HG03432 (cell line): ENCODE measurements around the gene CAMTA1.

Source experiments
- ATAC-seq: cut with Tn5 transposase; IDR thresholded peaks from one replicate; pipeline ENCODE4 v1.9.1; 2021; ENCODE audit warnings: mild to moderate bottlenecking, moderate library complexity; ENCODE audit not compliant: unreplicated experiment

Gene CAMTA1

GRCh38 chr1:6848816-6849215, 63.6 kb downstream of the CAMTA1 start:
- ATAC-seq: no peak

DNA sequence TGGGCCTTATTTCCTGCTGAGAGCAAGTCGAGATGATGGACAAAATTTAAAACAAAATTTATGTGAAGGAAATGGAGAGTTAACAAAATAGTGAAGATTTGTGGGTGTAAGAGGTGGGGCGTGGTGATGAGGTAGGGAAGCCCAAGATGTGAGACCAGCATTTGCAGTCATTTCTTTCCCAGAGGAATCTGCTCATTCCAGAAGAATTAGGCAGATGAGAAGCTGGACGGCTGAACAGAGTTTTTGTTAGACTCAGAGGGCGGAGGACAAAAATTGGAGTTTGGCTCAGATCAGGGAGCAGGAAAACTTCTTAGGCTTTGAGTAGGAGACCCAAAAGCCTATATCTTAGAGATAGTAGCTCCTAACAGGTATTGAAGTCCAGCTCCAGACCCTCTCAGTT, 65.3 kb downstream of the CAMTA1 start:
- no peak for ATAC-seq

GRCh38 chr1:6852136-6852890, 67.1 kb downstream of the CAMTA1 start:
- no peak for ATAC-seq

DNA sequence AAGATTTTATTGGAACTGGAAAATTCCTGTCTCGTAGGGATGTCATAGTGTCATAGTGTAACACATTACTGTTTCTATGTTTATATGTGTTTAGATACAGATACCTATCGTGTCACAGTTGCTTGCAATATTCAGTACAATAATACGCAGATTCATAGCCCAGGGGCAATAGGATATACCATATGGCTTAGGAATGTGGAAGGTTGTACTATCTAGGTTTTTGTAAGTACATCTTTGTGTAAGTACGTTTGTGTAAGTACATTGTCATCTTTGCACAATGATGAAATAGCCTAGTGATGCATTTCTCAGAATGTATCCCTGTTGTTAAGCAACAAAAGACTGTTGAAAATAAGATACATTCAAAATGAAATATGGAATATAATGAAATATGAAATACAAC, 68.9 kb downstream of the CAMTA1 start:
- no peak for ATAC-seq

DNA sequence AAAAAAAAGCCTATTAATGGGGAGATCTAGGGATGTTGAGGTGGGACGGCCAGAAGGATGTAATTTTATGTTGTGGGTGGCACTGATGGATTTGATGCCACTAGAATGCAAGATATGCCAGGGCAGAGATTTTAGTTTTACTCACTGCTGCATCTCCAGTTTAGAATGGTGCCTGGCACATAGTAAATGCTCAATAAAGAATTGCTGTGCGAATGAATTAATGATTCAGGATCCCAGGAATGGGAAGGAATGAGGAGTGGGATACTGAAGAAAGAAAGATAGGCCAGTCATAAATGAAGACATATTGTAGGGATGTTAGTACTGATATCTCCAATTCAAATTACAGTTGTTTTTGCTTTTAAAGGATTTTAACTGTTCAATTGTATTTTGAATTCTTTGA, 72.6 kb downstream of the CAMTA1 start:
- ATAC-seq: no peak

- no peak for ATAC-seq
These were observed 73.3 kb downstream of the CAMTA1 start for GRCh38 chr1:6858596-6858995.

DNA sequence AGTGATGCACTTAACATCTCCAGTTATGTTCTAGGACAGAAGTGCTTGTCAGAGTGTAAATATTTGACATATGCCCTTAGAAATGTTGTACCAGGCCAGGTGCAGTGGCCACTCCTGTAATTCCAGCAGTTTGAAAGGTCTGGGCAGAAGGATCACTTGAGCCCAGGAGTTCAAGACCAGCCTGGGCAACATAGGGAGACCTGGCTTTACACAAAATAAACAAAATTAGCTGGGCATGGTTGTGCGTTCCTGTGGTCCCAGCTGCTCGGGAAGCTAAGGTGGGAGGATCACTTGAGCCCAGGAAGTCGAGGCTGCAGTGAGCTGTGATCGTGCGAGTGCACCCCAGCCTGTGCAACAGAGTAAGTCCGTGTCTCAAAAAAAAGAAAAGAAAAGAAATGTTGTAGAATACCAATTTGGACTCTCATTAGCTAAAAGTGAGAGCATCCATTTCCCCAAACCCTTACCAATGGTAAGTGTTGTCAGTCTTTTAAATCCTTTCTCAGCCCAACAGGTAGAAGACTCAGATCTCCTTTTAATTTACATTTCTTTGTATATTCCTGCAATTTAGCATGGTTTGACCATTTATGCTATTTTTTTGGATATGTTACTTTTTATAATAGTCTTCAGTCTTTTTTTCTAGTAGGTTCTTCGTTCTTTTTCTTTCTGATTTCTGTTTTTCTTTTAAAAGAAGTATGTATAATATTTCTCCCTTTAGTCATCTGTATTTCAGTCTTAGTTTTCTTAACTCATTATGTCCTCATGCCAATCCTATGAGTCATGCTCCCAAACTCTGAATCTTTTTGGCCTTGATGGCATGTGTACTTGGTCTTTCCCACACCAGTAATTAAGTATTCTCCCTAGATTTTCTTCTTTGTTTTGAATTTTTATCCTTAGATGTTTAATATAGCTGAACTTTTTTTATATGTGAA, 74.4 kb downstream of the CAMTA1 start:
- no peak for ATAC-seq

- ATAC-seq: no peak
These were observed 75.1 kb downstream of the CAMTA1 start for GRCh38 chr1:6860401-6860800.

GRCh38 chr1:6861075-6861724, 75.9 kb downstream of the CAMTA1 start:
- ATAC-seq: peak; percentile 43

DNA sequence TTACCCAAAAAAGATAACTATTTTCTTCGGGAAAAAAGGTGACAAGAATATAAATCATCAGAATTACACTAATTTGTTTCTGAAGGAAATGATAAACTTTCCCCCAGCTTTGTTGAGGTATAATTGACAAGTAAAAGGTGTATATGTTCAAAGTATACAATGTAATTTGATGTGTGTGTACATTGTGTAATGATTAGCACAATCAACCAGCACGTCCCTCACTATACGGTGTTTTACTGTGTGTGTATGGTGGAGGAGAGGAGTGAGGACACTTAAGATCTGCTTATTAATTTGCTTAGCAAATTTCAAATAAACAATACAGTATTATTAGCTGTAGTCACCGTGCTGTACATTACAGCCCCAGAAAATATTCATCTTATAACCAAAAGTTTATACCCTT, 77.7 kb downstream of the CAMTA1 start:
- ATAC-seq: no peak

GRCh38 chr1:6864166-6864565, 78.9 kb downstream of the CAMTA1 start:
- no peak for ATAC-seq

DNA sequence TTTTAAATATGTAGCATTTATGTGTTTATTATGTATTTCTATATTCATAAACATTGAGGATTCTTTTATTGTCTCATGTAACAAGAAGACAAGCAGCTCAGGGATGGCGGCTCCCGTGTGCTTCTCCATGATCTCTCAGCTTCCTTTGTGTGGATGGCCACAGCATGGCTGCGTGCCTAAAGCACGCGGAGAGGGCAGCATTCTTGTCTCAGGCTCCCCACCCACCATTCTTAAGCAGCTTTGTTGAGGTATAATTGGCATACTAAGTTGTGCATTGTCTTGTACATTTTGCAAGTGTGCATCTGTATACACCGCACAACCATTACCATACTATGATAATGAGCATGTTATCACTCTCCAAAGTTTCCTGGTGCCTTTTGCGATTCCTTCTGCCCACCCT, 81.6 kb downstream of the CAMTA1 start:
- ATAC-seq: no peak

DNA sequence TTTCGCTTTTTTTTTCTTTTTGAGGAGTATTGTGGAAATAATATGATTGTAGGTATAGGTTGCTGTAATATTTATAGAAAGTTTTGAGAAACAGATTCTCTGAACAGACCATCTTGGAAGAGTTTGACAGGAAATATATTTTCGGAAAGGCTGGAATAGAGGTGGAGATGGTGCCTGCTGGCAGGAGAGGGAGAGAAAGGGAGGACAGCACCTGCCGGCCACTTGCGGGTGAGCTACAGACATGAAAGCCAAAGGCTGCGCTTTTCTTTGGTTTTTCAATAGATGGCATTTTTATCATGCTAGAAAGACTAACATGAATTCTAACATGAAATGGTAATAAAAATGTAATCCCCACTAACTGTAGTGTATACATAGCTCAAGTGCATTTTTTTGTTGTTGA, 82.1 kb downstream of the CAMTA1 start:
- ATAC-seq: no peak

GRCh38 chr1:6867729-6868659, 82.7 kb downstream of the CAMTA1 start:
- ATAC-seq: no peak

- no peak for ATAC-seq
These were observed 83.6 kb downstream of the CAMTA1 start for GRCh38 chr1:6868660-6869380.

DNA sequence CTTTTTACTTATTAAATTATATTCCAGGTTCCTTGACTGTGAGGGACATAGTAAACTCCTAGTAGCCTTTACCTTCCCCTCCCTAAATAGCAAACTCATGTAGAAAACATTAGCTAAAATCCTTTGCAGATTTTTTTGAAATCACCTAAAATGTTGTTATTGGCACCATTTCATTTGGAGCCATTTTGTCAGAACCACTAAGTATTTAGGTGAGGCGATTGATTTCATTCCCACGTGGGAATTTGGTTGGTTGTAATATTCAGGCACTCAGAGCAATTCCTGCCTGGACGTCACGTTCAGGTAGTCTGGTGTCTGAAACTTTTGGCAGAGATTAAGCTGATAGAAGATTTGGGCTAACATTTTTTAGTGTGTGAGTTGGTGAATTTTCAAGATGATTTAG, 84.3 kb downstream of the CAMTA1 start:
- no peak for ATAC-seq

GRCh38 chr1:6870086-6870485, 84.8 kb downstream of the CAMTA1 start:
- no peak for ATAC-seq

DNA sequence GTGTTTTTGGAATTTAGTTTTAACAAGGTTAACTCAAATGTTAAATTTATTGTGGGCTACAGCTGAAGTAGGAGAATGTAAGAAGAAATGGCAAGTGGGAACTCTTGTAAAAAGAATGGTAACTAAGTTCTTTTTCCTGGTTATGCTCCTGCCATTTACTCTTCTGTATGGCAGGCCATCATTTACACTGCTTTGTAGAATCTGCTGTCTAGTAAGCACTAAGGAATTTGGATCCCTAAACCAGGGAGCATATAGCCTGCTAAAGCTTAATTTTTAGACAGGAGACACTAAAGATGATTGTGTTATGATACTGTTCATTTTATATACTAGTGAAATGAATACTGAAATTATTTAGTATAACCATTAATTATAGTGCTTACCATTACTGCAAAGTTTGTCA, 85.3 kb downstream of the CAMTA1 start:
- no peak for ATAC-seq

DNA sequence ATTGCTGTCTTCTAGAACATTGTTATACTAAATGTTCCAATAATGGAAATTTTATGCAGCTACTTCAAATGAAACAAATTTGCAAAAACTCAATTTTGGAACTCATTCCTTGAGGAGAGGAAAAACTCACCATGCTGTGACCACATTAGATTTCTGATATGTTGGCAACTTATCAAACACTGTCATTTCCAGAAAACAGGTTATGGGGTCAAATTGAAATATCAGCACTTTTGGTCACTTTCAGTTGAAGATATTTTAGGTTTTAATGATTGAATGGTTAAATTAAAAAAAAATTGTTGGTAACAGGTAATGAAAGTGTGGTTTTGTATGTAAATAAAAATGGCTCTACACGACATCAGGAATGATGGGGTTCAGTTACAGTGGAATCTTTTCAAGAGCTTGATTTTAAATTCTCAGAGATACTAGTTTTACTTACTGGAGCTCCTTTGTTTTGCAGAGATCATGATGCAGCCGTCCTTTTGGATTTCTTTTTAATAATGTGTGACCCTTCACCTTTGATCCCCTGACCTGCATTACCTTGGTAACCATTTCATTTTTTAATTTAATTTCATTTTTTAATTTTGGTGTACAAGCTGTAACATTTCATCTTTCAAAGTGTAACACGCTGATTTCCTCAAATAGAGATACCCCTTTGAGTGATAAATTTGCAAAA, 86.2 kb downstream of the CAMTA1 start:
- ATAC-seq: no peak
